WTC11 (cell line): Measurements from ENCODE around the gene TCEAL9. TPM values are rescaled to one million over a fixed set of nuclear protein-coding genes. Genes with fewer than 3 reads are reported as not detected.
A peak's percentile ranks its signal among the peaks of the same experiment; 100 is the strongest.

Experiments used
- ATAC-seq: fragments of 200-7000 bp; cut with Tn5 transposase; 2 replicates; pipeline ENCODE4 v1.10.0; 2021; ENCODE audit warnings: mild to moderate bottlenecking, moderate library complexity
- CTCF ChIA-PET: fragments of 300-600 bp; sonication (Branson Sonifier 250); formaldehyde crosslinking; loops from one replicate; lab custom pipeline; 2021; ENCODE audit warnings: antibody characterized with exemption; lab: Charles Lee
- POLR2A ChIA-PET: fragments of 350-600 bp; sonication (Branson Sonifier 250); formaldehyde crosslinking; loops from one replicate; lab custom pipeline; 2021; ENCODE audit warnings: antibody characterized with exemption; lab: Charles Lee
- DNase-seq: peaks from one replicate; pipeline ENCODE4 v3.0.0; 2021; ENCODE audit warnings: low spot score
- H3K27ac Mint-ChIP-seq: 2 replicates; pipeline ENCODE4 v1.8.0; 2021; ENCODE audit warnings: mixed read lengths
- H3K27me3 Mint-ChIP-seq: 2 replicates; pipeline ENCODE4 v1.8.0; 2021; ENCODE audit warnings: low read depth, mild to moderate bottlenecking, moderate library complexity, mixed read lengths
- H3K36me3 Mint-ChIP-seq: 2 replicates; pipeline ENCODE4 v1.8.0; 2021; ENCODE audit warnings: mixed read lengths
- H3K4me1 Mint-ChIP-seq: 2 replicates; pipeline ENCODE4 v1.8.0; 2022; ENCODE audit warnings: mixed read lengths
- H3K4me3 Mint-ChIP-seq: 2 replicates; pipeline ENCODE4 v1.8.0; 2021; ENCODE audit warnings: mild to moderate bottlenecking, moderate library complexity, mixed read lengths
- H3K9me3 Mint-ChIP-seq: 2 replicates; pipeline ENCODE4 v1.8.0; 2021; ENCODE audit warnings: mixed read lengths
- ATF2 ChIP-seq: sonication (generic); formaldehyde crosslinking; IDR thresholded peaks from 2 replicates; pipeline ENCODE4 v1.8.1; 2022; ENCODE audit warnings: low read depth, missing genetic modification reagents, borderline replicate concordance
- ATF6 ChIP-seq: sonication (generic); formaldehyde crosslinking; IDR thresholded peaks from 2 replicates; pipeline ENCODE4 v1.8.1; 2023; ENCODE audit warnings: mild to moderate bottlenecking, missing genetic modification reagents
- CREM ChIP-seq: sonication (generic); formaldehyde crosslinking; IDR thresholded peaks from 2 replicates; pipeline ENCODE4 v1.8.1; 2022; ENCODE audit warnings: mild to moderate bottlenecking, missing genetic modification reagents, moderate library complexity
- ELF4 ChIP-seq: sonication (generic); formaldehyde crosslinking; IDR thresholded peaks from 2 replicates; pipeline ENCODE4 v1.8.1; 2022; ENCODE audit warnings: low read depth, mild to moderate bottlenecking, moderate library complexity, missing genetic modification reagents
- HMGXB4 ChIP-seq: sonication (generic); formaldehyde crosslinking; IDR thresholded peaks from 2 replicates; pipeline ENCODE4 v1.8.1; 2023; ENCODE audit warnings: mild to moderate bottlenecking, moderate library complexity, missing genetic modification reagents
- IRF2 ChIP-seq: sonication (generic); formaldehyde crosslinking; IDR thresholded peaks from 2 replicates; pipeline ENCODE4 v1.8.0; 2022; ENCODE audit warnings: low read depth, missing genetic modification reagents, borderline replicate concordance
- NFE2L1 ChIP-seq: sonication (generic); formaldehyde crosslinking; IDR thresholded peaks from 2 replicates; pipeline ENCODE4 v1.8.1; 2023; ENCODE audit warnings: missing genetic modification reagents
- NFYB ChIP-seq: sonication (generic); formaldehyde crosslinking; conservative IDR thresholded peaks from 2 replicates; pipeline ENCODE4 v1.8.0; 2022; ENCODE audit warnings: low read depth, missing genetic modification reagents
- OVOL2 ChIP-seq: fragments of 250-450 bp; sonication (Bioruptor Pico); IDR thresholded peaks from 2 replicates; pipeline ENCODE4 v1.9.0; 2021; ENCODE audit warnings: mild to moderate bottlenecking, borderline replicate concordance
- PRRX2 ChIP-seq: fragments of 250-450 bp; sonication (Bioruptor Pico); IDR thresholded peaks from 2 replicates; pipeline ENCODE4 v1.8.0; 2021; ENCODE audit warnings: mild to moderate bottlenecking
- RELA ChIP-seq: sonication (generic); formaldehyde crosslinking; IDR thresholded peaks from 2 replicates; pipeline ENCODE4 v1.8.1; 2022; ENCODE audit warnings: missing genetic modification reagents, mild to moderate bottlenecking, borderline replicate concordance
- RORB ChIP-seq: fragments of 250-450 bp; sonication (Bioruptor Pico); IDR thresholded peaks from 2 replicates; pipeline ENCODE4 v1.9.0; 2021; ENCODE audit warnings: mild to moderate bottlenecking
- SMAD3 ChIP-seq: sonication (generic); formaldehyde crosslinking; IDR thresholded peaks from 2 replicates; pipeline ENCODE4 v1.8.0; 2022; ENCODE audit warnings: missing genetic modification reagents, mild to moderate bottlenecking, borderline replicate concordance
- SP1 ChIP-seq: sonication (generic); formaldehyde crosslinking; conservative IDR thresholded peaks from 2 replicates; pipeline ENCODE4 v1.8.1; 2022; ENCODE audit warnings: missing genetic modification reagents
- TEAD1 ChIP-seq: sonication (generic); formaldehyde crosslinking; IDR thresholded peaks from 2 replicates; pipeline ENCODE4 v1.8.0; 2022; ENCODE audit warnings: mild to moderate bottlenecking, missing genetic modification reagents
- USF1 ChIP-seq: sonication (generic); formaldehyde crosslinking; IDR thresholded peaks from 2 replicates; pipeline ENCODE4 v1.8.0; 2022; ENCODE audit warnings: mild to moderate bottlenecking, missing genetic modification reagents
- USF2 ChIP-seq: sonication (generic); formaldehyde crosslinking; IDR thresholded peaks from 2 replicates; pipeline ENCODE4 v1.8.1; 2023; ENCODE audit warnings: mild to moderate bottlenecking, missing genetic modification reagents, moderate library complexity
- ZBTB21 ChIP-seq: sonication (generic); formaldehyde crosslinking; IDR thresholded peaks from 2 replicates; pipeline ENCODE4 v1.8.1; 2023; ENCODE audit warnings: mild to moderate bottlenecking, missing genetic modification reagents, borderline replicate concordance
- ZNF232 ChIP-seq: sonication (generic); formaldehyde crosslinking; IDR thresholded peaks from 2 replicates; pipeline ENCODE4 v1.8.0; 2022; ENCODE audit warnings: mild to moderate bottlenecking, missing genetic modification reagents
- ZNF396 ChIP-seq: fragments of 250-450 bp; sonication (Bioruptor Pico); IDR thresholded peaks from 2 replicates; pipeline ENCODE4 v1.8.0; 2021; ENCODE audit warnings: mild to moderate bottlenecking, moderate library complexity, borderline replicate concordance
- ZNF425 ChIP-seq: fragments of 250-450 bp; sonication (Bioruptor Pico); conservative IDR thresholded peaks from 2 replicates; pipeline ENCODE4 v1.9.0; 2021; ENCODE audit warnings: mild to moderate bottlenecking
- total RNA-seq: library from RNA; stranded (reverse); gene quantifications from 3 replicates; pipeline ENCODE4 v1.2.3, GENCODE V29; 2021

Gene TCEAL9
- total RNA-seq, 1 experiment from 2014 or later, result 30.4 TPM

- TF ChIP-seq CREM (CRISPR knock-in tag), result no peak
- no peak for TF ChIP-seq IRF2 (CRISPR knock-in tag)
- TF ChIP-seq ELF4 (CRISPR knock-in tag), result no peak
- no peak for TF ChIP-seq SMAD3 (CRISPR knock-in tag)
- no peak for TF ChIP-seq ATF2 (CRISPR knock-in tag)
- TF ChIP-seq ZNF396 (CRISPR knock-in tag), result no peak
- TF ChIP-seq ZBTB21 (CRISPR knock-in tag), result no peak
- no peak for TF ChIP-seq TEAD1
- TF ChIP-seq ATF6 (CRISPR knock-in tag), result no peak
- TF ChIP-seq, all 79 proteins: peak for 0
- peaks cover 14% of the 10 kb centered on the region for H3K27me3 Mint-ChIP-seq
- POLR2A ChIA-PET, result interaction anchor here (0.5 to 1.6 kb wide), 3 partner anchors 57 to 119 kb away, joined by 4 to 5 read pairs (median 4); partner anchors contain the start of genes BEX3 and TCEAL8
- H3K36me3 Mint-ChIP-seq, result no peaks in the 10 kb centered on the region
- CTCF ChIA-PET, result interaction anchor here (1.3 kb wide), 1 partner anchor 153 kb away, joined by 5 read pairs; no protein-coding TSS in a partner anchor
- DNase-seq (no peak), ATAC-seq (no peak)
- no peaks in the 10 kb centered on the region for H3K9me3 Mint-ChIP-seq
- H3K27ac Mint-ChIP-seq, result no peak overlapping the region
- peak overlapping the region; percentile 72 for H3K4me3 Mint-ChIP-seq
- peaks cover 4% of the 10 kb centered on the region; the same call in 1 of the 2 replicates for H3K4me1 Mint-ChIP-seq
These were observed 44.9 kb upstream of the TCEAL9 start for GRCh38 chrX:103311399-103311780.

- POLR2A ChIA-PET, result no interaction called here
- ATAC-seq (peak; percentile 24), DNase-seq (peak; percentile 10)
- Mint-ChIP-seq H3K9me3 (no peaks in the 10 kb centered on the region), H3K4me3 (peak within 1 kb of the TSS; percentile 75), H3K4me1 (peaks cover 26% of the 10 kb centered on the region), H3K27ac (peak within 1 kb of the TSS; percentile 78; the same call in 1 of the 2 replicates), H3K36me3 (no peaks in the 10 kb centered on the region), H3K27me3 (no peaks in the 10 kb centered on the region; the same call in none of the 2 replicates)
- CTCF ChIA-PET, result interaction anchor here (0.7 to 2.3 kb wide), 6 partner anchors 12 to 381 kb away, joined by 3 to 17 read pairs (median 4); partner anchors contain the start of genes TCEAL9 and TMEM31
- TF ChIP-seq USF2 (CRISPR knock-in tag) (peak; percentile 77), USF1 (CRISPR knock-in tag) (peak; percentile 59; the same call in 1 of the 2 replicates), OVOL2 (no peak)
- TF ChIP-seq, all 79 proteins: peak for 2
These were observed 26.3 kb upstream of the TCEAL9 start, which contains the start of gene TCEAL7 for GRCh38 chrX:103329991-103330390. Gene TCEAL7, plus strand, starts transcription at chrX:103330239. Its CDS starts 1,165 bp downstream, at chrX:103331404.

GRCh38 chrX:103330681-103331288 is 25.5 kb upstream of the TCEAL9 start:
- Mint-ChIP-seq H3K27ac (peak overlapping the region; percentile 89; the same call in 1 of the 2 replicates), H3K4me1 (peaks cover 26% of the 10 kb centered on the region), H3K27me3 (no peaks in the 10 kb centered on the region; the same call in none of the 2 replicates), H3K9me3 (no peaks in the 10 kb centered on the region), H3K36me3 (no peaks in the 10 kb centered on the region), H3K4me3 (peak overlapping the region; percentile 75)
- CTCF ChIA-PET, result interaction anchor here (0.5 to 2.3 kb wide), 5 partner anchors 11 to 134 kb away, joined by 3 to 17 read pairs (median 4); partner anchors contain the start of gene TCEAL9
- POLR2A ChIA-PET, result interaction anchor here (0.6 to 0.9 kb wide), 3 partner anchors 25 to 133 kb away, joined by 3 to 4 read pairs (median 3); partner anchors contain the start of genes BEX3 and TCEAL9
- ATAC-seq, result peak; percentile 92
- peak; percentile 30 for DNase-seq
- no peak for TF ChIP-seq NFYB
- no peak for TF ChIP-seq NFE2L1 (CRISPR knock-in tag)
- no peak for TF ChIP-seq ZNF232 (CRISPR knock-in tag)
- TF ChIP-seq RELA (CRISPR knock-in tag), result no peak
- no peak for TF ChIP-seq ZNF425 (CRISPR knock-in tag)
- no peak for TF ChIP-seq RORB (CRISPR knock-in tag)
- no peak for TF ChIP-seq PRRX2 (CRISPR knock-in tag)
- no peak for TF ChIP-seq HMGXB4 (CRISPR knock-in tag)
- TF ChIP-seq SMAD3 (CRISPR knock-in tag), result no peak
- no peak for TF ChIP-seq SP1 (CRISPR knock-in tag)
